Measurements from ENCODE around the gene MALL.

MALL gene

DNA sequence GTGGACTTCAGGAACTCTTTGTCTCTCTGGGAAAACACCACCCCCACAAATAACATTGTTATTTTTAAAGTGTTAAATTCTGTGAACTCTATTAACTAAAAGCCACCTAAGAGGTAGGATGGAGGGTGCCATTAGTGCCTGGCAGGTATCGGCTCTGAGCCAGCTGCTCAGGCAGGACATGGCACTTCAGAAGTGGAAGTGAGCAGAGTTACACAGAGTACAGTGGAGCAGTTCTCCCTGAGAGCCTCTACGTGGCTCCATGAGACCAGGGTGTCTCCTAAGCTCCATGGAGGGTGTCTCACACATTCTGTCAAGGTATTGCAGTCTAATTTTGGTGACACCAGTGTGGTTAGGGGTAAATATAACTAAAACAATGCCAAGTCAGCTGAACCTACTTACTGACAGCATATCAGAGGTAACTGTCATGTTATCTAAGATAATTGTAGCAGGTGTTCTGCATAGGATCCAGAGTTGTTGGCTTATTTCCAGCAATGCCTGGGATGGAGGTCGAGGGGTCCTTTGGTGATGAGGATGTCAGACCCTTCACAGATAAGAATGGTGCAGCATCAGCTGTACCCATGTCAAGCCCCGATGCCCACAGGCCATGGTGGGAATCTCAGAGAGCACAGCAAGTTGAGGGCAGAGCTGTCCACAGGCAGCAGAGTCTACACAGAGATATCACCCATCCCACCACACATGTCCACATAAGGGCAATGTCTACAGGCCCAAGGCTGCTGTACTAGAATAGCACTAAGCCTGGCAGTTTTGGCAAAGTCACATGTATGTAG, 8.6 kb upstream of the MALL start:
- CTCF ChIA-PET = interaction anchor here (1.0 to 3.1 kb wide), 4 partner anchors 9 to 33 kb away, joined by 3 to 24 read pairs (median 5); partner anchors contain the start of gene MALL
- no peak for TF ChIP-seq CTCF (IDR thresholded peaks at IDR 0.05; ENCODE audit: insufficient read depth, low read length, missing control alignments)
- H3K4me3 ChIP-seq (ENCODE audit: low read depth, low read length) = no peak overlapping the region
- POLR2A ChIA-PET = no interaction called here
- no peak for DNase-seq (ENCODE audit: low read depth, low spot score)

- CTCF ChIA-PET = interaction anchor here (1.0 to 1.5 kb wide), 3 partner anchors 12 to 36 kb away, joined by 3 to 5 read pairs (median 4); no protein-coding TSS in a partner anchor
- H3K4me3 ChIP-seq (ENCODE audit: low read depth, low read length) = no peak overlapping the region
- POLR2A ChIA-PET = no interaction called here
- DNase-seq (ENCODE audit: low read depth, low spot score) = no peak
- TF ChIP-seq CTCF (IDR thresholded peaks at IDR 0.05; ENCODE audit: insufficient read depth, low read length, missing control alignments) = no peak
These were observed 6.0 kb upstream of the MALL start for GRCh38 chr2:110121592-110121991.

- ChIA-PET POLR2A (no interaction called here), CTCF (interaction anchor here (1.0 to 1.3 kb wide), 3 partner anchors 11 to 56 kb away, joined by 3 to 5 read pairs (median 4); no protein-coding TSS in a partner anchor)
- no peak for TF ChIP-seq CTCF (IDR thresholded peaks at IDR 0.05; ENCODE audit: insufficient read depth, low read length, missing control alignments)
- H3K4me3 ChIP-seq (ENCODE audit: low read depth, low read length) = no peak overlapping the region
- no peak for DNase-seq (ENCODE audit: low read depth, low spot score)
These were observed 5.4 kb upstream of the MALL start for GRCh38 chr2:110121052-110121334.

- ChIA-PET CTCF (interaction anchor here (1.1 to 1.3 kb wide), 2 partner anchors 10 to 56 kb away, joined by 3 to 4 read pairs; no protein-coding TSS in a partner anchor), POLR2A (no interaction called here)
- TF ChIP-seq CTCF (IDR thresholded peaks at IDR 0.05; ENCODE audit: insufficient read depth, low read length, missing control alignments) = no peak
These were observed 4.8 kb upstream of the MALL start for GRCh38 chr2:110120171-110121051.

GRCh38 chr2:110116033-110116710, 550 bp upstream of the MALL start:
- DNase-seq (ENCODE audit: low read depth, low spot score) = no peak
- CTCF ChIA-PET = interaction anchor here (0.7 to 3.9 kb wide), 7 partner anchors 9 to 37 kb away, joined by 3 to 56 read pairs (median 7); no protein-coding TSS in a partner anchor
- POLR2A ChIA-PET = interaction anchor here (1.1 to 1.2 kb wide), 2 partner anchors 10 to 41 kb away, joined by 4 read pairs; no protein-coding TSS in a partner anchor
- peak overlapping the region; percentile 58 for H3K4me3 ChIP-seq (ENCODE audit: low read depth, low read length)
- TF ChIP-seq CTCF (IDR thresholded peaks at IDR 0.05; ENCODE audit: insufficient read depth, low read length, missing control alignments) = peak; percentile 87

More at GRCh38 chr2:110120171-110121051, 4.8 kb upstream of the MALL start:
- H3K4me3 ChIP-seq (ENCODE audit: low read depth, low read length) = no peak overlapping the region
- no peak for DNase-seq (ENCODE audit: low read depth, low spot score)
